ENCODE results near the gene NRIP1.

DNA sequence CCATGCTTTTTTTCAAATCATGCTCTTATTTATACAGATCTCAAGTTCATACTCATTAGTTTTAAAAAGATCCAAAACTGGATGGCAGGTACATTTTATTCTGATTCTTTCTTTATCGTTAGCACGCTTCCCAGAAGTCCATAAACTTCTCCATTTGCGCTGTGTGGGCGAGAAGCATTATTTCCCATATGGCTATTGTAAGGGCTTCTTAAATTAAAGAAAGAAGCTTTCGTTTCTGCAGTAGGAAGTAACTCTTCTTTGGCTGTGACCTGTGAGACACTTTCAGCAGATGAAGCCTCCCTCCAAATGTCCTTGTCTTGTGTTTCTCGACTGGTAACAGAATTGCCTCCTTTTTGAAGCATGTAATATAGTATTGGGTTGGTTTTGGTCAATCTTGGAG lies 100.2 kb downstream of the NRIP1 start:
- TF ChIP-seq EZH2 (IDR thresholded peaks at IDR 0.05; ENCODE audit: borderline replicate concordance, low read length) (no peak), CTCF (conservative IDR thresholded peaks at IDR 0.05 in 1 of 2, IDR thresholded peaks at IDR 0.05 in 1 of 2; ENCODE audit: extremely low read depth in 1 of 2, insufficient read depth in 1 of 2, low read depth in 1 of 2, low read length in 2 of 2) (no peak)
